Natural killer cell (primary cell): ENCODE data around the gene ZNF32. TPM values are rescaled to one million over a fixed set of nuclear protein-coding genes. Genes with fewer than 3 reads are reported as not detected.

ENCODE experiments used
- ATAC-seq, 3 donors: fragments of 150-1000 bp in 2 of 3; fragments of 200-7000 bp in 1 of 3; cut with Tn5 transposase; 1 replicate in 1 of 3; 2 replicates in 2 of 3; pipeline ENCODE4 v1.10.0; 2021; ENCODE audit warnings: mild to moderate bottlenecking in 2 of 3, moderate library complexity in 2 of 3
- DNase-seq, 2 donors: peaks; one replicate each; pipeline versions ENCODE4 v3.0.0 to v3.0.0-alpha.2; 2013 to 2021; ENCODE audit warnings: mixed read lengths in 1 of 2
- H3K27ac ChIP-seq: one replicate; pipeline ENCODE4 v1.5.1; 2013; ENCODE audit warnings: mild to moderate bottlenecking, low read length
- H3K27me3 ChIP-seq: one replicate; pipeline ENCODE4 v1.6.1; 2013; ENCODE audit warnings: low read length; ENCODE audit not compliant: control insufficient read depth, insufficient read depth
- H3K36me3 ChIP-seq: one replicate; pipeline ENCODE4 v1.6.1; 2013; ENCODE audit warnings: low read length; ENCODE audit not compliant: control insufficient read depth, insufficient read depth
- H3K4me1 ChIP-seq: one replicate; pipeline ENCODE4 v1.6.1; 2013; ENCODE audit warnings: low read length; ENCODE audit not compliant: control insufficient read depth, insufficient read depth
- H3K4me3 ChIP-seq: one replicate; pipeline ENCODE4 v1.5.1; 2013; ENCODE audit warnings: low read length
- H3K9me3 ChIP-seq: one replicate; pipeline ENCODE4 v1.6.1; 2013; ENCODE audit warnings: low read length; ENCODE audit not compliant: control insufficient read depth, insufficient read depth
- H3K27ac Mint-ChIP-seq, 2 donors: one replicate each; pipeline ENCODE4 v1.8.0; 2022; ENCODE audit warnings: mild to moderate bottlenecking in 2 of 2, mixed read lengths in 2 of 2, moderate library complexity in 1 of 2
- H3K27me3 Mint-ChIP-seq, 2 donors: one replicate each; pipeline ENCODE4 v1.8.0; 2022; ENCODE audit warnings: low read depth in 2 of 2, mixed read lengths in 2 of 2
- H3K36me3 Mint-ChIP-seq: one replicate; pipeline ENCODE4 v1.8.0; 2022; ENCODE audit warnings: mixed read lengths
- H3K4me1 Mint-ChIP-seq, 2 donors: one replicate each; pipeline ENCODE4 v1.8.0; 2022; ENCODE audit warnings: mixed read lengths in 2 of 2
- H3K4me3 Mint-ChIP-seq: one replicate; pipeline ENCODE4 v1.8.0; 2022; ENCODE audit warnings: mild to moderate bottlenecking, moderate library complexity, mixed read lengths
- H3K9me3 Mint-ChIP-seq, 2 donors: one replicate each; pipeline ENCODE4 v1.8.0; 2022; ENCODE audit warnings: mixed read lengths in 2 of 2
- CTCF ChIP-seq: fragments of 200-600 bp; IDR thresholded peaks from one replicate; pipeline ENCODE4 v1.8.0; 2022; ENCODE audit warnings: antibody characterized with exemption
- WGBS: methylation state at CpG from one replicate; pipeline ENCODE4 v1.1.7; 2013; ENCODE audit warnings: missing lambda C conversion rate; ENCODE audit not compliant: insufficient coverage; 5-methylcytosine and 5-hydroxymethylcytosine counted together
- intact Hi-C: fragments of 100-400 bp; cut with micrococcal nuclease; formaldehyde crosslinking; loops from one replicate; pipeline ENCODE4 v1.14.2; 2022
- total RNA-seq, 4 donors: library from RNA; stranded (reverse); fragments of 120-200 nt in 1 of 4; gene quantifications; one replicate each; pipeline versions ENCODE4 v1.2.3 to v1.2.4, GENCODE V29; 2013 to 2022

The ZNF32 gene
- total RNA-seq, 3 donors from 2014 or later (not counting 1 experiment from before 2014, with no cell fraction given) = 19.1 to 28.9 (median 26.2) TPM

- Histone ChIP-seq H3K4me3 (no peak overlapping the region), H3K27ac (no peak overlapping the region), H3K36me3 (no peaks in the 10 kb centered on the region), H3K4me1 (no peaks in the 10 kb centered on the region), H3K27me3 (no peaks in the 10 kb centered on the region), H3K9me3 (no peaks in the 10 kb centered on the region)
- no peak for TF ChIP-seq CTCF
- Mint-ChIP-seq H3K9me3 (no peaks in the 10 kb centered on the region), H3K27ac (no peak overlapping the region), H3K4me3 (no peak overlapping the region), H3K27me3 (peaks cover 36 to 42% of the 10 kb centered on the region in 2 donors), H3K4me1 (no peaks in the 10 kb centered on the region), H3K36me3 (no peaks in the 10 kb centered on the region)
- no peak for ATAC-seq
- whole genome bisulfite sequencing = 99% methylated on average over 2 of the region's 2 CpGs
- DNase-seq = no peak
- intact Hi-C loops = no loop called here
These were observed 34.3 kb upstream of the ZNF32 start for GRCh38 chr10:43682956-43683355.

- no peak overlapping the region for H3K4me3 Mint-ChIP-seq
- no peaks in the 10 kb centered on the region for H3K27me3 ChIP-seq
- DNase-seq (no peak), ATAC-seq (no peak)
- no peak overlapping the region for H3K27ac Mint-ChIP-seq
- H3K27me3 Mint-ChIP-seq = peaks cover 34 to 49% of the 10 kb centered on the region in 2 donors
- intact Hi-C loops = no loop called here
- no peak overlapping the region for H3K27ac ChIP-seq
- H3K4me3 ChIP-seq = no peak overlapping the region
- no peaks in the 10 kb centered on the region for H3K9me3 Mint-ChIP-seq
- H3K4me1 ChIP-seq = no peaks in the 10 kb centered on the region
- H3K9me3 ChIP-seq = no peaks in the 10 kb centered on the region
- 75% methylated on average over 6 of the region's 6 CpGs for WGBS
- no peaks in the 10 kb centered on the region for H3K36me3 ChIP-seq
- H3K36me3 Mint-ChIP-seq = no peaks in the 10 kb centered on the region
- TF ChIP-seq CTCF = no peak
- H3K4me1 Mint-ChIP-seq = no peaks in the 10 kb centered on the region
These were observed 33.0 kb upstream of the ZNF32 start for GRCh38 chr10:43681721-43682120.

GRCh38 chr10:43681220-43681619 lies 32.5 kb upstream of the ZNF32 start:
- Mint-ChIP-seq H3K27ac (no peak overlapping the region), H3K27me3 (peaks cover 34 to 54% of the 10 kb centered on the region in 2 donors), H3K4me3 (no peak overlapping the region), H3K4me1 (no peaks in the 10 kb centered on the region), H3K9me3 (no peaks in the 10 kb centered on the region), H3K36me3 (no peaks in the 10 kb centered on the region)
- Histone ChIP-seq H3K27me3 (no peaks in the 10 kb centered on the region), H3K9me3 (no peaks in the 10 kb centered on the region), H3K4me1 (no peaks in the 10 kb centered on the region), H3K27ac (no peak overlapping the region), H3K4me3 (no peak overlapping the region), H3K36me3 (no peaks in the 10 kb centered on the region)
- no peak for ATAC-seq
- WGBS = 82% methylated on average over 5 of the region's 7 CpGs
- intact Hi-C loops = no loop called here
- no peak for DNase-seq
- TF ChIP-seq CTCF = no peak

GRCh38 chr10:43680035-43680434 lies 31.4 kb upstream of the ZNF32 start:
- H3K36me3 Mint-ChIP-seq = no peaks in the 10 kb centered on the region
- no peaks in the 10 kb centered on the region for H3K36me3 ChIP-seq
- no peak overlapping the region for H3K4me3 Mint-ChIP-seq
- TF ChIP-seq CTCF = no peak
- H3K27me3 Mint-ChIP-seq = peaks cover 34 to 59% of the 10 kb centered on the region in 2 donors
- H3K27ac Mint-ChIP-seq = no peak overlapping the region
- intact Hi-C loops = no loop called here
- no peak for DNase-seq
- H3K9me3 ChIP-seq = no peaks in the 10 kb centered on the region
- H3K27me3 ChIP-seq = no peaks in the 10 kb centered on the region
- no peak overlapping the region for H3K27ac ChIP-seq
- no peaks in the 10 kb centered on the region for H3K4me1 Mint-ChIP-seq
- no peak overlapping the region for H3K4me3 ChIP-seq
- H3K4me1 ChIP-seq = no peaks in the 10 kb centered on the region
- WGBS = 54% methylated on average over 4 of the region's 4 CpGs
- H3K9me3 Mint-ChIP-seq = no peaks in the 10 kb centered on the region
- no peak for ATAC-seq
